B cell (primary cell): ENCODE measurements around the gene PRM1. TPM values are rescaled to one million over a fixed set of nuclear protein-coding genes. Genes with fewer than 3 reads are reported as not detected.

Source experiments
- ATAC-seq: fragments of 200-7000 bp; cut with Tn5 transposase; one replicate; pipeline ENCODE4 v1.10.0; 2021; ENCODE audit warnings: low read depth, mild to moderate bottlenecking, moderate number of reproducible peaks, moderate library complexity
- CTCF ChIA-PET: fragments of 350-600 bp; sonication (Branson Sonifier 250); formaldehyde crosslinking; loops from one replicate; lab custom pipeline; 2021; ENCODE audit warnings: antibody characterized with exemption, inconsistent platforms; lab: Charles Lee
- POLR2A ChIA-PET: fragments of 350-600 bp; sonication (Branson Sonifier 250); formaldehyde crosslinking; loops from one replicate; lab custom pipeline; 2021; ENCODE audit warnings: antibody characterized with exemption; lab: Charles Lee
- DNase-seq: peaks from one replicate; pipeline ENCODE4 v3.0.0; 2013
- H2AFZ ChIP-seq: 2 replicates; pipeline ENCODE4 v1.6.1; 2012; ENCODE audit warnings: mild to moderate bottlenecking, low read depth, low read length; ENCODE audit not compliant: insufficient read depth, poor library complexity, severe bottlenecking
- H3K27ac ChIP-seq, 2 donors: 1 replicate in 1 of 2; 2 replicates in 1 of 2; pipeline ENCODE4 v1.5.1; 2012 to 2013; ENCODE audit warnings: low read length in 2 of 2, mild to moderate bottlenecking in 2 of 2, moderate library complexity in 1 of 2
- H3K27me3 ChIP-seq, 4 experiments: fragments of 200-600 bp in 1 of 4; sonication (generic) in 1 of 4; replicated peaks in 1 of 4; 1 replicate in 2 of 4; 2 replicates in 2 of 4; pipeline versions ENCODE4 v1.6.1 to v1.7.0; 2013 to 2016; ENCODE audit warnings: low read length in 3 of 4, mild to moderate bottlenecking in 2 of 4, mixed read lengths in 1 of 4, moderate library complexity in 1 of 4; ENCODE audit not compliant: insufficient read depth in 4 of 4, control insufficient read depth in 3 of 4; ENCODE audit errors: control extremely low read depth in 1 of 4
- H3K36me3 ChIP-seq, 2 experiments: replicated peaks in 1 of 2; 1 replicate in 1 of 2; 2 replicates in 1 of 2; pipeline versions ENCODE4 v1.6.1 to v1.7.1; 2013; ENCODE audit warnings: low read length in 1 of 2; ENCODE audit not compliant: insufficient read depth in 2 of 2, control insufficient read depth in 1 of 2; ENCODE audit errors: control extremely low read depth in 1 of 2, extremely low read depth in 1 of 2
- H3K4me1 ChIP-seq, 2 donors: fragments of 200-600 bp in 1 of 2; sonication (generic) in 1 of 2; 1 replicate in 1 of 2; 2 replicates in 1 of 2; pipeline versions ENCODE4 v1.5.1 to v1.6.1; 2013 to 2017; ENCODE audit warnings: low read length in 2 of 2; ENCODE audit not compliant: control insufficient read depth in 2 of 2, insufficient read depth in 2 of 2
- H3K4me2 ChIP-seq: replicated peaks from 2 replicates; pipeline ENCODE3; 2012; ENCODE audit warnings: mild to moderate bottlenecking, low read depth, low read length; ENCODE audit not compliant: poor library complexity, severe bottlenecking
- H3K4me3 ChIP-seq, 5 experiments: fragments of 200-600 bp in 1 of 5; sonication (generic) in 1 of 5; 1 replicate in 3 of 5; 2 replicates in 2 of 5; pipeline versions ENCODE4 v1.5.1 to v1.7.0; 2011 to 2016; ENCODE audit warnings: low read length in 4 of 5, mild to moderate bottlenecking in 4 of 5, low read depth in 2 of 5, control low read depth in 1 of 5, moderate library complexity in 1 of 5; ENCODE audit not compliant: insufficient read depth in 1 of 5; ENCODE audit errors: control extremely low read depth in 1 of 5, extremely low read depth in 1 of 5
- H3K79me2 ChIP-seq: fragments of 200-600 bp; sonication (generic); one replicate; pipeline ENCODE4 v1.6.0; 2016; ENCODE audit warnings: low read length; ENCODE audit not compliant: control insufficient read depth, insufficient read depth
- H3K9ac ChIP-seq: fragments of 200-600 bp; sonication (generic); 2 replicates; pipeline ENCODE4 v1.6.1; 2017; ENCODE audit warnings: mild to moderate bottlenecking, low read length, moderate library complexity
- H3K9me3 ChIP-seq, 3 donors: one replicate each; pipeline versions ENCODE4 v1.6.1 to v1.7.1; 2013; ENCODE audit warnings: low read length in 2 of 3; ENCODE audit not compliant: control insufficient read depth in 2 of 3, insufficient read depth in 1 of 3; ENCODE audit errors: control extremely low read depth in 1 of 3
- H4K20me1 ChIP-seq: 2 replicates; pipeline ENCODE4 v1.6.0; 2012; ENCODE audit warnings: mild to moderate bottlenecking, low read length; ENCODE audit not compliant: insufficient read depth, control insufficient read depth, poor library complexity, severe bottlenecking
- H3K27ac Mint-ChIP-seq: one replicate; pipeline ENCODE4 v1.8.0; 2021; ENCODE audit warnings: mixed read lengths
- H3K27me3 Mint-ChIP-seq: one replicate; pipeline ENCODE4 v1.8.0; 2021; ENCODE audit warnings: mixed read lengths
- H3K4me1 Mint-ChIP-seq: one replicate; pipeline ENCODE4 v1.8.0; 2021; ENCODE audit warnings: mixed read lengths
- H3K4me3 Mint-ChIP-seq: one replicate; pipeline ENCODE4 v1.8.0; 2021; ENCODE audit warnings: mixed read lengths
- H3K9me3 Mint-ChIP-seq: one replicate; pipeline ENCODE4 v1.8.0; 2022; ENCODE audit warnings: mixed read lengths; ENCODE audit not compliant: insufficient read depth
- EZH2 ChIP-seq: IDR thresholded peaks from 2 replicates; pipeline ENCODE4 v1.6.1; 2012; ENCODE audit warnings: borderline replicate concordance, low read depth, mild to moderate bottlenecking, moderate library complexity, low read length; ENCODE audit not compliant: insufficient read depth, poor library complexity, severe bottlenecking
- WGBS: methylation state at CpG from one replicate; pipeline ENCODE4 v1.1.5; 2013; ENCODE audit warnings: missing lambda C conversion rate; ENCODE audit not compliant: insufficient coverage; 5-methylcytosine and 5-hydroxymethylcytosine counted together
- intact Hi-C: fragments of 100-400 bp; cut with micrococcal nuclease; formaldehyde crosslinking; loops from one replicate; pipeline ENCODE4 v1.10.0; 2022
- polyA plus RNA-seq: library from polyadenylated mRNA; depleted of rRNA; stranded (reverse); fragments of >200 nt; gene quantifications from 2 replicates; pipeline ENCODE4 v1.2.3, GENCODE V29; 2012
- total RNA-seq, 2 donors: library from RNA; stranded (reverse); fragments of 120-200 nt in 1 of 2; gene quantifications; 1 replicate in 1 of 2; 2 replicates in 1 of 2; pipeline versions ENCODE4 v1.2.3 to v1.2.4, GENCODE V29; 2013 to 2022
- TF ChIP-seq, protein P1 (sequence below): fragments of 200-600 bp; IDR thresholded peaks from one replicate; pipeline ENCODE4 v1.8.0; 2022; ENCODE audit warnings: antibody characterized with exemption, mild to moderate bottlenecking

Gene PRM1
- total and polyA plus RNA-seq, 2 donors (not counting 1 experiment from before 2014, with no cell fraction given) = not detected

GRCh38 chr16:11273721-11274324, 7.3 kb downstream of the PRM1 start:
- Histone ChIP-seq H3K9ac (no peak overlapping the region), H3K79me2 (no peaks in the 10 kb centered on the region), H3K4me1 (peaks cover 3 to 4% of the 10 kb centered on the region in 2 donors), H3K4me3 (no peak overlapping the region), H4K20me1 (no peaks in the 10 kb centered on the region), H3K9me3 (peaks cover 0 to 3% (median 0%) of the 10 kb centered on the region in 3 donors), H2AFZ (no peak overlapping the region), H3K27me3 (no peaks in the 10 kb centered on the region), H3K4me2 (no peak overlapping the region), H3K27ac (no peak overlapping the region), H3K36me3 (no peaks in the 10 kb centered on the region)
- TF ChIP-seq EZH2 = no peak
- TF ChIP-seq, protein P1, sequence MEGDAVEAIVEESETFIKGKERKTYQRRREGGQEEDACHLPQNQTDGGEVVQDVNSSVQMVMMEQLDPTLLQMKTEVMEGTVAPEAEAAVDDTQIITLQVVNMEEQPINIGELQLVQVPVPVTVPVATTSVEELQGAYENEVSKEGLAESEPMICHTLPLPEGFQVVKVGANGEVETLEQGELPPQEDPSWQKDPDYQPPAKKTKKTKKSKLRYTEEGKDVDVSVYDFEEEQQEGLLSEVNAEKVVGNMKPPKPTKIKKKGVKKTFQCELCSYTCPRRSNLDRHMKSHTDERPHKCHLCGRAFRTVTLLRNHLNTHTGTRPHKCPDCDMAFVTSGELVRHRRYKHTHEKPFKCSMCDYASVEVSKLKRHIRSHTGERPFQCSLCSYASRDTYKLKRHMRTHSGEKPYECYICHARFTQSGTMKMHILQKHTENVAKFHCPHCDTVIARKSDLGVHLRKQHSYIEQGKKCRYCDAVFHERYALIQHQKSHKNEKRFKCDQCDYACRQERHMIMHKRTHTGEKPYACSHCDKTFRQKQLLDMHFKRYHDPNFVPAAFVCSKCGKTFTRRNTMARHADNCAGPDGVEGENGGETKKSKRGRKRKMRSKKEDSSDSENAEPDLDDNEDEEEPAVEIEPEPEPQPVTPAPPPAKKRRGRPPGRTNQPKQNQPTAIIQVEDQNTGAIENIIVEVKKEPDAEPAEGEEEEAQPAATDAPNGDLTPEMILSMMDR = no peak
- Mint-ChIP-seq H3K9me3 (no peaks in the 10 kb centered on the region), H3K27me3 (no peaks in the 10 kb centered on the region), H3K4me3 (no peak overlapping the region), H3K27ac (no peak overlapping the region), H3K4me1 (peaks cover 2% of the 10 kb centered on the region)
- POLR2A ChIA-PET = interaction anchor here (0.6 to 1.5 kb wide), 2 partner anchors 17 to 371 kb away, joined by 3 to 7 read pairs; no protein-coding TSS in a partner anchor
- WGBS = 80% methylated on average over 1 of the region's 3 CpGs
- CTCF ChIA-PET = interaction anchor here (1.1 to 1.4 kb wide), 3 partner anchors 12 to 79 kb away, joined by 3 read pairs; no protein-coding TSS in a partner anchor
- intact Hi-C loops = no loop called here
- no peak for ATAC-seq
- no peak for DNase-seq
